ENCODE measurements around the gene CTNNA3. TPM values are rescaled to one million over a fixed set of nuclear protein-coding genes. Genes with fewer than 3 reads are reported as not detected.

Gene CTNNA3
- total and polyA plus RNA-seq, 2 donors (not counting 3 experiments of a cell fraction or from before 2014, with no cell fraction given), result not detected

- Histone ChIP-seq H3K9ac (replicated peaks; ENCODE audit: extremely low read depth, insufficient read depth, low read length) (no peak overlapping the region), H3K4me1 (ENCODE audit: control insufficient read depth, extremely low read depth, insufficient read depth, low read length) (no peaks in the 10 kb centered on the region), H3K27ac (ENCODE audit: insufficient read depth, low read depth, low read length) (no peak overlapping the region), H3K79me2 (ENCODE audit: control insufficient read depth, insufficient read depth, low read length) (no peaks in the 10 kb centered on the region), H3K36me3 (ENCODE audit: control insufficient read depth in 2 of 2, extremely low read depth in 1 of 2, insufficient read depth in 2 of 2, low read length in 2 of 2) (no peaks in the 10 kb centered on the region), H3K4me2 (ENCODE audit: insufficient read depth, low read length) (no peak overlapping the region), H3K27me3 (ENCODE audit: control insufficient read depth in 2 of 2, insufficient read depth in 2 of 2, low read length in 2 of 2) (no peaks in the 10 kb centered on the region), H2AFZ (ENCODE audit: low read depth, low read length) (no peak overlapping the region), H3K9me3 (replicated peaks; ENCODE audit: control insufficient read depth, insufficient read depth, low read length) (no peaks in the 10 kb centered on the region), H3K9me1 (replicated peaks; ENCODE audit: control insufficient read depth, extremely low read depth, insufficient read depth, low read length) (no peaks in the 10 kb centered on the region), H3K4me3 (replicated peaks in 1 of 3; ENCODE audit: insufficient read depth in 1 of 3, low read depth in 1 of 3, low read length in 3 of 3) (no peak overlapping the region), H4K20me1 (replicated peaks; ENCODE audit: control insufficient read depth, extremely low read depth, insufficient read depth, low read length) (no peaks in the 10 kb centered on the region)
- intact Hi-C loops (cut with micrococcal nuclease), result no loop called here
- DNase-seq (ENCODE audit: low read depth, low spot score), result no peak
- no peak for FAIRE-seq
- no TSS peak for BruUV-seq (replicated peaks)
- TF ChIP-seq MAX (IDR thresholded peaks at IDR 0.05; ENCODE audit: insufficient read depth, insufficient read length) (no peak), POLR2A (IDR thresholded peaks at IDR 0.05; ENCODE audit: low read depth, low read length) (no peak), CTCF (IDR thresholded peaks at IDR 0.05; ENCODE audit: extremely low read depth in 1 of 2, insufficient read depth in 1 of 2, low read depth in 1 of 2, low read length in 2 of 2) (no peak), EZH2 (IDR thresholded peaks at IDR 0.05; ENCODE audit: borderline replicate concordance, low read depth, low read length, severe bottlenecking) (no peak), POLR2AphosphoS5 (IDR thresholded peaks at IDR 0.05; ENCODE audit: insufficient read depth, low read depth, low read length) (no peak), FOS (IDR thresholded peaks at IDR 0.05; ENCODE audit: borderline replicate concordance, insufficient read depth, low read length) (no peak), GATA2 (IDR thresholded peaks at IDR 0.05; ENCODE audit: insufficient read depth, insufficient read length, low read depth, low read length) (no peak), MYC (IDR thresholded peaks at IDR 0.05; ENCODE audit: low read depth, low read length) (no peak)
- CTCF ChIA-PET, result no interaction called here
- dilution Hi-C loops (cut with MboI; ENCODE audit: extremely low pct_ligation_motif_present, low sequenced_read_pairs), result no loop called here
- POLR2A ChIA-PET, result no interaction called here
Observed at GRCh38 chr10:67222934-67223333, 473.1 kb downstream of the CTNNA3 start.
